DOHH2 (cell line): ENCODE data around the gene BMP7.

Experiments
- CTCF ChIP-seq: fragments of 200-600 bp; sonication (generic); IDR thresholded peaks from one replicate; pipeline ENCODE4 v1.5.1; 2014; ENCODE audit warnings: antibody characterized with exemption, mild to moderate bottlenecking, low read depth, low read length; ENCODE audit not compliant: poor library complexity, severe bottlenecking
- EZH2phosphoT487 ChIP-seq: fragments of 200-600 bp; sonication (generic); IDR thresholded peaks from 2 replicates; pipeline ENCODE4 v1.6.1; 2017; ENCODE audit warnings: borderline replicate concordance, mild to moderate bottlenecking, antibody characterized with exemption, low read length, moderate library complexity, mixed read lengths

- no peak for TF ChIP-seq CTCF
- no peak for TF ChIP-seq EZH2phosphoT487
Measured at GRCh38 chr20:57190536-57191264, 75.7 kb downstream of the BMP7 start.
